KMS-11 (cell line): ENCODE measurements around the gene ARID1B.

ENCODE experiments used
- H2AFZ ChIP-seq: fragments of 200-600 bp; sonication (generic); 2 replicates; pipeline ENCODE4 v1.6.1; 2016; ENCODE audit warnings: antibody characterized with exemption, mixed run types, low read depth
- H3K27ac ChIP-seq: fragments of 200-600 bp; sonication (generic); 2 replicates; pipeline ENCODE4 v1.6.1; 2016; ENCODE audit warnings: mild to moderate bottlenecking, mixed run types
- H3K27me3 ChIP-seq: fragments of 200-600 bp; sonication (generic); 2 replicates; pipeline ENCODE4 v1.6.1; 2017; ENCODE audit warnings: mild to moderate bottlenecking, low read depth, mixed run types, moderate library complexity; ENCODE audit not compliant: insufficient read depth
- H3K36me3 ChIP-seq: fragments of 200-600 bp; sonication (generic); 2 replicates; pipeline ENCODE4 v1.6.1; 2017; ENCODE audit warnings: mild to moderate bottlenecking, mixed run types; ENCODE audit not compliant: insufficient read depth
- H3K4me1 ChIP-seq: fragments of 200-600 bp; sonication (generic); 2 replicates; pipeline ENCODE4 v1.6.1; 2016; ENCODE audit warnings: mild to moderate bottlenecking, low read depth, mixed run types; ENCODE audit not compliant: poor library complexity, severe bottlenecking
- H3K4me2 ChIP-seq: fragments of 200-600 bp; sonication (generic); 2 replicates; pipeline ENCODE4 v1.7.0; 2016; ENCODE audit warnings: mild to moderate bottlenecking, mixed run types
- H3K4me3 ChIP-seq: fragments of 200-600 bp; sonication (generic); IDR thresholded peaks from 2 replicates; pipeline ENCODE4 v1.6.1; 2017; ENCODE audit warnings: low read depth, low read length, mixed read lengths; ENCODE audit not compliant: insufficient read depth
- H3K79me2 ChIP-seq: fragments of 200-600 bp; sonication (generic); 2 replicates; pipeline ENCODE4 v1.6.1; 2016; ENCODE audit warnings: low read depth, mixed run types; ENCODE audit not compliant: insufficient read depth
- H3K9ac ChIP-seq: fragments of 200-600 bp; sonication (generic); 2 replicates; pipeline ENCODE4 v1.6.1; 2016; ENCODE audit warnings: mild to moderate bottlenecking, mixed run types
- H4K20me1 ChIP-seq: fragments of 200-600 bp; sonication (generic); 2 replicates; pipeline ENCODE4 v1.6.1; 2016; ENCODE audit warnings: mild to moderate bottlenecking, mixed run types; ENCODE audit not compliant: insufficient read depth
- CTCF ChIP-seq: fragments of 200-600 bp; sonication (generic); conservative IDR thresholded peaks from 2 replicates; pipeline ENCODE4 v1.6.1; 2017; ENCODE audit warnings: low read depth, mild to moderate bottlenecking, antibody characterized with exemption, low read length, moderate library complexity, mixed read lengths

Gene ARID1B

GRCh38 chr6:156889469-156889868 lies 112.3 kb downstream of the ARID1B start:
- Histone ChIP-seq H3K9ac (no peak overlapping the region), H3K27me3 (no peaks in the 10 kb centered on the region), H3K79me2 (peaks cover 72% of the 10 kb centered on the region), H3K27ac (no peak overlapping the region), H2AFZ (no peak overlapping the region), H4K20me1 (peaks cover 7% of the 10 kb centered on the region; the same call in 1 of the 2 replicates), H3K4me2 (no peak overlapping the region), H3K4me1 (no peaks in the 10 kb centered on the region), H3K4me3 (no peak overlapping the region), H3K36me3 (no peaks in the 10 kb centered on the region)
- no peak for TF ChIP-seq CTCF

GRCh38 chr6:156889986-156890385 lies 112.8 kb downstream of the ARID1B start:
- Histone ChIP-seq H3K79me2 (peaks cover 74% of the 10 kb centered on the region), H4K20me1 (0 out of 2 replicates have a peak, but pooled peaks cover 2% of the 10 kb centered on the region), H3K36me3 (no peaks in the 10 kb centered on the region), H3K4me1 (no peaks in the 10 kb centered on the region), H3K4me2 (no peak overlapping the region), H2AFZ (no peak overlapping the region), H3K27me3 (no peaks in the 10 kb centered on the region), H3K4me3 (no peak overlapping the region), H3K9ac (no peak overlapping the region), H3K27ac (no peak overlapping the region)
- TF ChIP-seq CTCF = no peak

- Histone ChIP-seq H3K27me3 (no peaks in the 10 kb centered on the region), H3K4me3 (no peak overlapping the region), H3K4me1 (no peaks in the 10 kb centered on the region), H3K36me3 (no peaks in the 10 kb centered on the region), H4K20me1 (no peaks in the 10 kb centered on the region), H3K79me2 (peaks cover 74% of the 10 kb centered on the region), H3K4me2 (no peak overlapping the region), H2AFZ (no peak overlapping the region), H3K9ac (no peak overlapping the region), H3K27ac (no peak overlapping the region)
- TF ChIP-seq CTCF = no peak
Measured at GRCh38 chr6:156890627-156891314, 113.6 kb downstream of the ARID1B start.

- Histone ChIP-seq H3K27me3 (no peaks in the 10 kb centered on the region), H3K79me2 (peaks cover 54% of the 10 kb centered on the region; the same call in 1 of the 2 replicates), H3K4me2 (no peak overlapping the region), H3K9ac (no peak overlapping the region), H3K36me3 (no peaks in the 10 kb centered on the region), H2AFZ (no peak overlapping the region), H3K27ac (no peak overlapping the region), H4K20me1 (peaks cover 15% of the 10 kb centered on the region; the same call in 1 of the 2 replicates), H3K4me1 (no peaks in the 10 kb centered on the region), H3K4me3 (no peak overlapping the region)
- no peak for TF ChIP-seq CTCF
Measured at GRCh38 chr6:156897907-156898531, 120.8 kb downstream of the ARID1B start.
